Activated T-helper 17 cell treated with anti-CD3 and anti-CD28 coated beads, Interleukin-2, amount 50 U/mL, for 72 hours (primary cell): ENCODE data around the gene GOLGA8R. TPM values are rescaled to one million over a fixed set of nuclear protein-coding genes. Genes with fewer than 3 reads are reported as not detected.
"Not testable (repeated sequence)": the region's sequence is repeated elsewhere in the genome, so short reads cannot be mapped to it uniquely, and the experiment has no call there.

ENCODE experiments used
- ATAC-seq: fragments of 150-1000 bp; cut with Tn5 transposase; replicated peaks from 2 replicates; pipeline ENCODE4 v1.10.0; 2021; ENCODE audit warnings: mild to moderate bottlenecking, moderate library complexity
- H3K27ac Mint-ChIP-seq: one replicate; pipeline ENCODE4 v1.8.0; 2022; ENCODE audit warnings: mixed read lengths
- H3K27me3 Mint-ChIP-seq: one replicate; pipeline ENCODE4 v1.8.0; 2022; ENCODE audit warnings: mixed read lengths
- H3K36me3 Mint-ChIP-seq: one replicate; pipeline ENCODE4 v1.8.0; 2022; ENCODE audit warnings: low read depth, mild to moderate bottlenecking, mixed read lengths
- H3K4me1 Mint-ChIP-seq: one replicate; pipeline ENCODE4 v1.8.0; 2022; ENCODE audit warnings: mixed read lengths
- H3K4me3 Mint-ChIP-seq: one replicate; pipeline ENCODE4 v1.8.0; 2022; ENCODE audit warnings: mild to moderate bottlenecking, mixed read lengths
- H3K9me3 Mint-ChIP-seq: one replicate; pipeline ENCODE4 v1.8.0; 2022; ENCODE audit warnings: mixed read lengths
- total RNA-seq, 2 donors: library from RNA; stranded (reverse); gene quantifications; one replicate each; pipeline ENCODE4 v1.2.3, GENCODE V29; 2022

Gene GOLGA8R, protein sequence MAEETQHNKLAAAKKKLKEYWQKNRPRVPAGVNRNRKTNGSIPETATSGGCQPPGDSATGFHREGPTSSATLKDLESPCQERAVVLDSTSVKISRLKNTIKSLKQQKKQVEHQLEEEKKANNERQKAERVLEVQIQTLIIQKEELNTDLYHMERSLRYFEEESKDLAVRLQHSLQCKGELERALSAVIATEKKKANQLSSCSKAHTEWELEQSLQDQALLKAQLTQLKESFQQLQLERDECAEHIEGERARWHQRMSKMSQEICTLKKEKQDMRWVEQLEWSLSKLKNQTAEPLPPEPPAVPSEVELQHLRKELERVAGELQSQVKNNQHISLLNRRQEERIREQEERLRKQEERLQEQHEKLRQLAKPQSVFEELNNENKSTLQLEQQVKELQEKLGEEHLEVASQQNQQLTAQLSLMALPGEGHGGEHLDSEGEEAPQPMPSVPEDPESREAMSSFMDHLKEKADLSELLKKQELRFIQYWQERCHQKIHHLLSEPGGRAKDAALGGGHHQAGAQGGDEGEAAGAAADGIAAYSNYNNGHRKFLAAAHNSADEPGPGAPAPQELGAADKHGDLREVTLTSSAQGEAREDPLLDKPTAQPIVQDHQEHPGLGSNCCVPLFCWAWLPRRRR
- 1 to 10 TPM; 1.0 to 1.6 TPM for total RNA-seq

DNA sequence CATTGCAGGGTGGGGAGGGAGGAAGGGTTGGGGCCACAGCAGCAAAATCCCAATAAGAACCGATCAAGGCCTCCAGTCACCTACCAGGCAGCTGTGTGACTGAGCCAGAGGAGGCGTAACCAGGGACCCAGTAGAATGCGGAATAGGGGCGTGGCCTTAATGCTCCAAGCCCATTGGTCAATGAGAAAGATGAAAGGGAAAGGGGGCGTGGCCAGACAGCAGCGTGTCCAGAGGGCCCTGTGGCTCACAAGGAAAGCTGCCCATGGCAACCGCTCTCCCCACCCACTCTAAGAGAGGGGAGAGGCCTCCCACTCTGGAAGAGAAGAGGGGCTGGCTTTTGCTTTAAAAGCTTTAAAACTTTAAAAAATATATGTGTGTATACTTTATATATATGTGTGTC lies at the start of gene GOLGA8R:
GOLGA8R (minus strand) TSS at position 101 of the 400 bp plus-strand sequence; CDS start at position 3, 98 bp downstream.
- ATAC-seq, H3K27me3 Mint-ChIP-seq, H3K4me3 Mint-ChIP-seq, H3K9me3 Mint-ChIP-seq, H3K36me3 Mint-ChIP-seq, H3K4me1 Mint-ChIP-seq, H3K27ac Mint-ChIP-seq: not testable (repeated sequence)

DNA sequence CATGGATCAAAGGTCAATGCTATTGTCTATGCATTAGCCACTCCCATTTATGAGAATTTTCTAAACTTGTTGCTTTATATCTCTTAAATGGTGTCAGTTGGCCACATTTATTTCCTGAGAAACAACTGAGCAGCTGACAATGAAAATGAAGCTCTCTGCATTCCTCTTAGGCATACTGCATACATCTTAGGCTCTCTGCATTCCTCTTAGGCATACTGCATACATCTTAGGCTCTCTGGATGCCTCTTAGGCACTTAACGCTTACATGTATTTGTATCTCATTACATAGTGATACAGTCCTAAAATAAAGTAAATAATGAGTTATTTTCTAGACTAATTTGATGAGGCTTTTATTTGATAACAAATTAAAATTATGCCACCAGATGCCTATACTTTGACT lies 49.8 kb upstream of the GOLGA8R start:
- not testable (repeated sequence) for ATAC-seq, H3K4me3 Mint-ChIP-seq, H3K4me1 Mint-ChIP-seq, H3K27me3 Mint-ChIP-seq, H3K27ac Mint-ChIP-seq, H3K9me3 Mint-ChIP-seq, H3K36me3 Mint-ChIP-seq

DNA sequence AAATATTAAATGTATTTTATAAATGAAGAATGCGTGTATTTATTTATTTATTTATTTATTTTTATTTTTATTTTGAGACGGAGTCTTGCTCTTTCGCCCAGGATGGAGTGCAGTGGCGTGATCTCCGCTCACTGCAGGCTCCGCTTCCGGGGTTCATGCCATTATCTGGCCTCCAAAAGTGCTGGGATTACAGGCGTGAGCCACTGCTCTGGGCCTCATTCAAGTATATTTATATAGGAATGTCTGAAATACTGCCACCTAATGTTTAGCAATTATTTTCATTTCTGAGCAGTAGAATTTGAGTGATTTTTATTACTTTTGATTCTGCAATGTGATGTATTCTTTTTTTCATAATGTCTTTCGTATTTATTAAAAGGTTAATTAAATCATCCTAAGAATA lies 48.1 kb upstream of the GOLGA8R start:
- not testable (repeated sequence) for ATAC-seq, H3K27me3 Mint-ChIP-seq, H3K9me3 Mint-ChIP-seq, H3K4me1 Mint-ChIP-seq, H3K4me3 Mint-ChIP-seq, H3K27ac Mint-ChIP-seq, H3K36me3 Mint-ChIP-seq

DNA sequence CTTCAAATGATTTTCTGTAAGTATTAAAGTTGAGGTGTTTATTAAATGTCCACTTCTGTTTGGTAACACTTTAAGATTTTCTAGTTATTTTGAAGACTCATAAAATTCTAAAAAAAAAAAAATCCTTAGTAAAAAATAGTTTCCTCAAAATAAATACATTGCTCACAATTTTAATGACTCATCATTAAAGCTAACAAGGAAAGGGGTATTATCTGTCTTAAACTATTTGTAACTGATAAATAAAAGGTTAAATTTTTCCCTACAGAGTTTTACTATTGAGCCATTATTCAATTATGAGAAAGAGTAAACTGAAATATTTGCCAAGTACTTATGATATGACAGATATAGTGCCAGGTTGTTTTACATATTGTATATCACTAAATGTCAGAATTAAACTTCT lies 38.6 kb upstream of the GOLGA8R start:
- not testable (repeated sequence) for H3K27ac Mint-ChIP-seq, H3K9me3 Mint-ChIP-seq, ATAC-seq, H3K36me3 Mint-ChIP-seq, H3K4me3 Mint-ChIP-seq, H3K27me3 Mint-ChIP-seq, H3K4me1 Mint-ChIP-seq

DNA sequence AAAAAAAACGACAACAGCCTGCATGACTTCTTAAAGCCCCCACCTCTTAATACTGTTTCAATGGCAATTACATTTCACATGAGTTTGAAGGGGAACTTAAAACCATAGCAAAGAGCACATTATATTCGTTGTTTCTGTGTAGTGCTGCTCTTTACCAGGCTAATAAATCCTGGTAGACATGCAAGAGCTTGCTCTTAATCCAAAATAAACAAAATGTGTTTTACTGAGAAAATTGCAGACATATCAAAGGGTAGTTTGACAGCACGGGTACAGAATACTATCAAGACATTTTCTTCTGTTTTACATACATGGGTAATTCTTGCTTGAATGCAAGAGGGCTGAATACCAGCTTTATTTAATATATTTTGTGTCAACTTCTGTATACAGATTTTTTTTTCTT lies 24.3 kb upstream of the GOLGA8R start:
- not testable (repeated sequence) for H3K9me3 Mint-ChIP-seq, H3K27me3 Mint-ChIP-seq, ATAC-seq, H3K36me3 Mint-ChIP-seq, H3K4me3 Mint-ChIP-seq, H3K27ac Mint-ChIP-seq, H3K4me1 Mint-ChIP-seq

DNA sequence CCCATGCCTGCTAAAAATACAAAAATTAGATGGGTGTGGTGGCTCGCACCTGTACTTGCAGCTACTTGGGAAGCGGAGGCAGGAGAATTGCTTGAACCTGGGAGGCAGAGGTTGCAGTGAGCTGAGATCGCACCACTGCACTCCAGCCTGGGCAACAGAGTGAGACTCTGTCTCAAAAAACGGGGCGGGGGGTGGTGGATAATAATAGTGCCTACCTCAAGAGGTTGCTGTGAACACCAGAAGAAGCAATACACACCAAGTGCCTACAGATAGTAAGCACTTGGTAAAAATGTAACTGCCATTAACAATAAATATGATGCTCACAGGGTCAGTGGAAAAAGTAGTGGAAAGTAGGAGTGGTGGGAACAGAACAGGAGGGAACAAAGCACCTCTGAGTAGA lies 21.8 kb upstream of the GOLGA8R start:
- H3K27me3 Mint-ChIP-seq, H3K4me3 Mint-ChIP-seq, H3K4me1 Mint-ChIP-seq, H3K9me3 Mint-ChIP-seq, H3K36me3 Mint-ChIP-seq, ATAC-seq, H3K27ac Mint-ChIP-seq: not testable (repeated sequence)

DNA sequence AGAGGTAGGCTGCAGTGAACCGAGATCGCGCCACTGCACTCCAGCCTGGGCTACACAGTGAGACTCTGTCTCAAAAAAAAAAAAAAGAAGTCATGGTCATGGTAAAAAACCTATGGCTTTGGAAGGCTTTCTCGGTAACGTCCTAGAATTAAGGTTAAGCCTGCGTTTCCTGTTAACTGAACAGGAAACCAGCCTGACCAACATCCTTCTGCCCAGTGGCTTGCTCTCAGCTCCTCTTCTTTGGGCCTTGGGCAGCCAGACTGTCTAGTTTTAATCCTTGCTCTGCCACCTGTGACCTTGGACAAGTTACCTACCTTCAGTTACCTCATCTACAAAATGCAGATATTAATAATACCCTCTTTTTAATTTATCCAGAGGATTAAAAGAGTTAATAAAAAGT lies 6.7 kb upstream of the GOLGA8R start:
- H3K27me3 Mint-ChIP-seq, H3K4me1 Mint-ChIP-seq, H3K36me3 Mint-ChIP-seq, ATAC-seq, H3K4me3 Mint-ChIP-seq, H3K9me3 Mint-ChIP-seq, H3K27ac Mint-ChIP-seq: not testable (repeated sequence)

DNA sequence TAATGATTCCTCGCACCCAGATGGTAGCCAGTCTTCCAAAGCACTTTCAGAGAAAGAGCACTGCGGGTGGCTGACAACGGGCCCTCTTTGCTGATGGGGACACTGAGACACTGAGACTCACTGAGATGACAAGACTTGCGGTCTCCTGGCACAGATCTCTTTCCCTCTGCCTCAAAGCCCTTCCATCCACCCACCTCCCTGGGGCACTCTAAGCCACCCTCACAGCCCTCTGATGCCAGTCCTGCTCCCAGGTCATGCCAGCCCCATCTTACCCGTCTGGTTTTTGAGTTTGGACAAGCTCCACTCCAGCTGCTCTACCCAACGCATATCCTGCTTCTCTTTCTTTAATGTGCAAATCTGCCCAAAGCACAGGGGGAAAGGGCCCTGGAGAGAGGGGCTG lies 6.4 kb downstream of the GOLGA8R start:
- H3K27me3 Mint-ChIP-seq, H3K4me3 Mint-ChIP-seq, H3K9me3 Mint-ChIP-seq, ATAC-seq, H3K36me3 Mint-ChIP-seq, H3K27ac Mint-ChIP-seq, H3K4me1 Mint-ChIP-seq: not testable (repeated sequence)

DNA sequence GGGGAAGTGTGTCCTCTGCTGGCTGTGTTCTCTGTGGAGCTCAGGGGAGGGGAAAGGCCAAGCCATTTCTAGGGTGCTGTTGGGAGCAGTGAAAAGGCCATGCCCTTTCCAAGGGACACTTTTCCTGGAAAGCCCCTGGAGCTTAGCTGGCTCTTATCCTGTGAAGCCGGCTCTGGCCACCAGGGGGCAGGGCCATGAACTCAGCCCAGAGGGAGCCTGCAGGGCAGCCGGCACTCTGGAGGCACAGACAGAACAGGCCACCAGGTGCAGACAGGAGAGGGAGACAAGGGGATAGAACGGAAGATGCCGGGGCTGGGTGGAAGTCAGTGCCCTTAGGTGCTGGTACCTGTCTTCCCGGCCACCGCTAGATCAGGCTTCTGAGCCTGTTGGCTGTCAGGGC lies 15.1 kb downstream of the GOLGA8R start:
- H3K36me3 Mint-ChIP-seq, H3K4me3 Mint-ChIP-seq, H3K27ac Mint-ChIP-seq, H3K9me3 Mint-ChIP-seq, H3K27me3 Mint-ChIP-seq, H3K4me1 Mint-ChIP-seq: not testable (repeated sequence)
- peak; percentile 52 for ATAC-seq

DNA sequence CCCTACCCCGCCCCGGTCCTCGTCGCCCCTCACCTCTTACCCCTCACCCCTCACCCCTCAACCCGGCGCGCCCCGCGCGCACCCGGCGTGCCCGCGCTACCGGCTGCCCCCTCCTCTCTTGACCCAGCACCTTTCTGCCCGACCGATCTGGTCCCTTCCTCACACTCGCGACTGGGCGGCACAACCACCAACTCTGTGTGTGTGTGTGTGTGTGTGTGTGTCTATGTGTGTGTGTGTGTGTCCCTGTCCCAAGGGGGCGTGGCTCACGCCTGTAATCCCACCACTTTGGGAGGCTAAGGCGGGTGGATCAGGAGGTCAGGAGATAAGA lies 20.4 kb downstream of the GOLGA8R start:
- not testable (repeated sequence) for H3K9me3 Mint-ChIP-seq, H3K27ac Mint-ChIP-seq, H3K36me3 Mint-ChIP-seq, H3K27me3 Mint-ChIP-seq, H3K4me1 Mint-ChIP-seq, H3K4me3 Mint-ChIP-seq
- ATAC-seq: peak; percentile 23

DNA sequence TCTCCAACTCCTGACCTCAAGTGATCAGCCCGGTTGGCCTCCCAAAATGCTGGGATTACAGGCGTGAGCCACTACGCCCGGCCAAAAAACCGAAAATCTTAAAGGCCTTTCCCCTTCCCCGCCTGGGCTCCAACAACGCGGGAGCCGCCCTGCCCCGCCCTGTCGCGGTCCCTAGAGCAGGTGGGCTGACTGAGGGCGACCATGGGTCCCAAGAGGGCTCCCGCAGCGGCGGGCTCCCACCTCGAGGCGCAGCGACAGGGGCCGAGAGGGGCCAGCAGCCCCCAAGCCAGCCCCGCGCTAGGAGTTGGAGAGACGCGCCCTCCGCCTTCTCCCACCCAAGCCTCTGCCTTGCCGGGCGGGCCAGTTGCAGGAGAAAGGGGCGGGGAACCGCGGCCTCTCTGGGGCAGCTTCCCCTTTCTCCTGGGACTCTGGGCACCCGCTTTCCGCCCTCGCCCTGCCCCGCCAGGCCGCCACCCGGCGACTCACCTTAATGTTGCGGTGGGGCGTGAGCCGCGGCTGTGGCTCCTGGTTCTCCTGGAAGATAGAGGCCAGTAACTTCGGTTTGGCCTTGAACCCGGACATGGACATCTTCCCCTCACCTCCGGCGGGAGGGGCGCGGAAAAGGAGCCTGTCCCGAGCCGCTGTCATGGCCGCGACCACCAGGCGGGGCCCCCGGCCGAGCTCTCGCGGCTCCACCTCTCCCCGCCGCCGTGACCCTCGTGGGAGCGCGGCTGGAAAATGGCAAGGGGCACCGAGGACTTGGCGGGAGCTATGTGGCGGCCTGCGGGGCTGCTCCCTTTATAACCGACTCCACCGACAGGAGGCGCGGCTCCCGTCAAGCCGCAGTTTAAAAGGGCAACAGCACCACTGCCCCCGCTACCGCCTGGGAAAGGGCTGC lies 21.0 kb downstream of the GOLGA8R start, which contains the start of gene CHRFAM7A:
CHRFAM7A (minus strand) TSS at position 775 of the 898 bp plus-strand sequence. CDS start 10,189 bp downstream, outside the sequence.
- H3K36me3 Mint-ChIP-seq, H3K4me3 Mint-ChIP-seq, H3K9me3 Mint-ChIP-seq, H3K4me1 Mint-ChIP-seq, H3K27ac Mint-ChIP-seq, H3K27me3 Mint-ChIP-seq: not testable (repeated sequence)
- peak; percentile 52 for ATAC-seq

DNA sequence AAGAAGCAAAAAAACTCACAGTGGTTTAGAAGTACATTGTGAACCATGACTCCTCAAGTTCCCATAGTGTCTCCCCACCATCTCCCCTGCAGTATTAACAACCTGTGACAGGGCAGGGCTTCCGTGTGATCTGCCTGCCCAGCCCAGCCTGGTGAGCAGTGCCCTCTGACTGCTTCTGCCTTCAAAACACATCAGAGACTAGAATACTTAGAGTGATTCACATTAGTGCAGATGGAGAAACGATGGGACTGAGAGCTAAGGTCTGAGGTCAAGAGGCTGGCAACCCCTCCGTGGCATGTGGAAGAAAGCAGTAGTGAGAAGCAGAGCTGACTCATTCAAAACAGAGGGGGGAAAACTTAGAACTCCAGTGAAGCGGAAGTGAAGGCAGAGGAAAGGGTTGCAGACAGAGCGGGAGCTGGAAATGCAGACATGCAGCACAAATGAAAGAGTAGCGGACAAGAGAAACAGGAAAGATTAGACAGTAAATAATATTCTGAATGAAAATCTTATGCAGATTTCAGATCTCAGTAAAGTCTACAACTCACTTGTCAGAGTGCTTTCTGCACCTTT lies 27.7 kb downstream of the GOLGA8R start:
- H3K4me1 Mint-ChIP-seq, H3K4me3 Mint-ChIP-seq, H3K27ac Mint-ChIP-seq, H3K27me3 Mint-ChIP-seq, H3K9me3 Mint-ChIP-seq, H3K36me3 Mint-ChIP-seq: not testable (repeated sequence)
- ATAC-seq: peak; percentile 54

DNA sequence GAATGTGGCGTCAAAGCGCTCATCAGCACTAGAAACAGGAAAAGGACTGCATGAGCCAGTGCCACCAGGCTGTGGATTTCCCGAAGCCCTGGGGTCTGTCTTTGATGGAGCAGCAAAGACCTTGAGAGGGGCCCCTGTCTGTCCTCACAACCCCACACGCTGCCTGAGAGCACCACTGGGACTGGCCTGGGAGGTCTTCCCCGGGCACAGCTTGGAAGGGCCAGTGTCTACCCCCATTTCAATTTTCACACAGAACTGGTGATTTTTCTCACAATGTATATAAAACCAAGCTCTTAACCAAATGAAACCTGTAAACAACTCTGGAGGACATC lies 37.0 kb downstream of the GOLGA8R start:
- H3K4me1 Mint-ChIP-seq, H3K9me3 Mint-ChIP-seq, H3K4me3 Mint-ChIP-seq, H3K27me3 Mint-ChIP-seq, H3K36me3 Mint-ChIP-seq, H3K27ac Mint-ChIP-seq, ATAC-seq: not testable (repeated sequence)

DNA sequence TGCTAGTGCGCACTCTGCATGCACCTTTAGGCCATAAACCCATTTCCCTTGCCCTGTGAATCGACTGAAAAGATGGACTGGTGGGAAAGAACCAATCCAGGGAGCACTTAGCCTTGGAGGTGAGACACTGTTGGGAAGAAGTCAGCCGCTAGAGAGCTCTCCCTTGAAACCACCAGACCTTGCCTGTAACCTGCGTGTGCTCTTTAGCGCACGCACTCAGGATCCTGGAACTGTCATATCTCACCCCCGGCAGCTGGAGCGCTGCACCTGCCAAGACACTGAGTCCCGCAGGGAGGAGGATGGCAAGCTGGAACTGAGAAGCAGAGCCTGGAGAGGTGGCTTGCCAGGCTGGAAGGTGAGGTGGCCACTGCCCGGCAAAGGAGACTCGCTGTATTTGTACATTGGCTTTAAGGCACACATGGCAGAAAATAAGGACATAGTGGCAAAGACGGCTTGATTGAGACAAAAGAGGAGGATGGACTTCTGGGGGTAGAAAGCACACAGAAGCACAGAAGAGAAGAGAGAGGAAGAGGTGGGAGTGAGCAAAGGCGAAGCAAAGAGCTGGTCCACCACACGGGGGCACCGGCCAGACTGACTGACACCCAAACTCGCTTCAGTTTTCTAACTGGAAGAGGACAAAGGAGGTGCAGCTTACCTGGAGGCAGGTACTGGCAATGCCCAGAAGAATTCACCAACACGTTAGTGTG lies 37.5 kb downstream of the GOLGA8R start:
- not testable (repeated sequence) for H3K27ac Mint-ChIP-seq, H3K4me1 Mint-ChIP-seq, ATAC-seq, H3K4me3 Mint-ChIP-seq, H3K36me3 Mint-ChIP-seq, H3K27me3 Mint-ChIP-seq, H3K9me3 Mint-ChIP-seq
